Activated T-cell treated with anti-CD3 and anti-CD28 coated beads for 4 hours (primary cell): Measurements from ENCODE around the gene ERGIC1.

Experiments used
- DNase-seq: peaks from one replicate; pipeline ENCODE4 v3.0.0-alpha.2; 2020

The ERGIC1 gene

GRCh38 chr5:172866802-172867748, 33.0 kb downstream of the ERGIC1 start:
- DNase-seq = no peak

- no peak for DNase-seq
These were observed 33.8 kb downstream of the ERGIC1 start for GRCh38 chr5:172867761-172868435.

- DNase-seq = no peak
These were observed 34.4 kb downstream of the ERGIC1 start for GRCh38 chr5:172868436-172868923.

- no peak for DNase-seq
These were observed 35.0 kb downstream of the ERGIC1 start for GRCh38 chr5:172868924-172869591.

DNA sequence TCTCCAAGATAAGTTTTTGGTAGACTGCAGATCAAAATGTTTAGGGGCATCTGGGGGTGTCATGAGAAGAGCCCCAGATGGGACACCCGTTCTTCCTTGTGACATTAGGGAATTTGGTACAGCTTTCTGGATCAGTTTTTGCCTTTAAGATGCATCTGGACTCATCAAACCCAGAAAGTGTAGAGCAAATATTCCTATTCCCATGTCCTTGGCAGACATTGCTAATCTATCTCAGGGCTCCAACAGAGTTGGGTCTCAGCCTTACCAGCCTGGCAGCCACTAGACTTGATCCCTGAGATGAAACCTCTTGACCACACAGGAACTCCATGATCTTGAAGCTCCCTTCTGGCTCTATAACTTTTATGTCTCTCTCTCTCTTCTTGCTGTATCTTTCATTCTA, 35.6 kb downstream of the ERGIC1 start:
- no peak for DNase-seq

DNA sequence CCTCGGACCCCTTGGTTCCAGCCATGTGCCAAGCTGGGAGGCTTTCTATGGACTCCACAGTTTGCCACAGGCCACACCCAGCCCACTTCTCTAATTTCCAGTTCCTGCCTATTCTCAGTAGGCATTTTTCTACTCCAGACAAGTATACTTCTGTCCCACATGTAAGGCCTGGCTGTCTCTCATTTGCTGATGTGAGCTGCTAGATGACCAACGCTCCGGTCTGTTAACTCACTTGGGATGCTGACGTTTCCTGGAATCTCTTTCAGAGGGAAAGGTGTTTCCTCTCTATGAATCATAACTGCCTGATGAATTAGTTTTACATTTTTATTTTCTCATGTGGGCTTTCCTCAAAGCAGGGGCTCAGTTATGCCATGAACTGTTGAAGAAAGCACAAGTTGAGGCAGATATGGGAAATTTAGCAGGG, 36.3 kb downstream of the ERGIC1 start:
- no peak for DNase-seq

GRCh38 chr5:172870715-172871461, 36.8 kb downstream of the ERGIC1 start:
- DNase-seq = no peak

GRCh38 chr5:172871536-172871935, 37.5 kb downstream of the ERGIC1 start:
- DNase-seq = no peak

GRCh38 chr5:172871982-172872381, 37.9 kb downstream of the ERGIC1 start:
- DNase-seq = no peak

DNA sequence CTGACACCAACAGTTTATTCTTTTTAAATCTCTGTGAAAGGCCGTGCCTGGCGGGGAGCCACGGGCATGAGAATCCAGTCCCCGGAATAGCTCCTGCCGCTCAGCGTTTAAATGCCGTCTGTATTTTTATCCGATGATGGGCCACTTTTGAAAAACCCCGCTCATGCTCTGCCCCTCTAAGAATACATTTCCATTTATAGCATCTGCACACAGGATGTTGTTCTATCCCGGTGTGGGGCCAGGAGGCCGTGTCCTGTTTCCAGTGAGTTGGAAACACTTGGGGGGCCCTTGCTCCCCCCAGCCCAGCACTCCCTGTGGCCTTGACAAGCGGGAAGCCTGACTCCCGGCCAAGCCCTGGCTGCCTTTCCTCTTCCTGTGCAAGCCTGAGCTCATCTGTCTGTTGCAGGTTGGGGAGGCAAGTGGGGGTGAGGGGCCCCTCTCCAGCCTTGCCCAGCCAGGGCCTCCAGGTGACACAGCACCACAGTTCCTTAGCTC, 39.0 kb downstream of the ERGIC1 start:
- DNase-seq = no peak

GRCh38 chr5:172873513-172873912, 39.5 kb downstream of the ERGIC1 start:
- DNase-seq = no peak

- DNase-seq = no peak
These were observed 40.8 kb downstream of the ERGIC1 start for GRCh38 chr5:172874647-172875504.

- no peak for DNase-seq
These were observed 41.6 kb downstream of the ERGIC1 start for GRCh38 chr5:172875505-172876279.

GRCh38 chr5:172876578-172876977, 42.5 kb downstream of the ERGIC1 start:
- no peak for DNase-seq

DNA sequence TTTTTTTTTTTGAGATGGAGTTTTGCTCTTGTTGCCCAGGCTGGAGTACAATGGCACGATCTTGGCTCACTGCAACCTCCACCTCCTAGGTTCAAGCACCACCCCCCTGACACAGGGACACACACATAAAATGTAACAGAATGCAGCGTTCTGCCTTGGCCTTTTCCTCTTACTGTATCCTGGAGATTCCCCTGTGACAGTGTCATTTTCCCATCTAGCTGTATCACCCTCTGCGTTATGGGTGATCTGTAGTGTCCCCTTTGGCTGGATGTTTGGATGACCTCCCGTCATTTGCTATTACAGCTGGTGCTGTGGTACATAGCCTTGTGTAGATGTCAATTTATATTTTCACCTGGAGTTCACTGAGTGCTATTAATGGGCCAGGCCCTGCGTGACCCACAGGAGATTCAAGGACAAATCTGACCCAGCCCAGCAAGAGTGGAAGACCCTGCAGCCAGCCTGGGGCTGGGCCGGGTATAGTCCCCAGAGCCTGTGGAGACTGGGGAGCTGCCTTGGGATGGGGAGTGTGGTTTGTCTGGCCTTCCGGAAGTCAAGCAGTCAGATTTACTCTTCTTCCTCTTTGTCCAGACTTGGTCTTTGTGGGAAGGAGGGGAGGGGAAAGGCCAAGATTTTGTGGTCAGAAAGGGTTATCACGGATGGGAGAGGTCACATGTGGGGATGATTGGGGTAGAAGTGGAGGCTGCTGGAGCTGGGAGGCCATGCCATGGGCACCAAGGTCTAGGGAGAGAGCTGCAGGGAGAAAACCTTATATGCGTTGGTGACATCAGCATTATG, 43.6 kb downstream of the ERGIC1 start:
- DNase-seq = no peak

DNA sequence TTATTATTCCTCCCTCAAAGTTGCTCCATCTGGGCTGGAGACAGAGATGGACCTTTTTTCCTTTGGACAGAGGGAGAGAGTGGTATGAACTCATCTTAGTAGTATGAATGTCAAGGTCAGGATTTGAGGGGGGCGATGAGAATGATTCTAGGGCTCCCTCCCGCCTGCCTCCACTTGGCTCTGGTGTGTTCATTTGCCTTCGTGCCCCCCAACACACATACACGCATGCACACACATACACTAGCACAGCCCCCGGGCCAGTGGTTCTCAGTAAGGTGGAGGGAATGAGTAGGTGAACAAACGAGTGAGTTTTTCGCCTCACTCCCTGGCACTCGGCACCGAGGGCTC, 44.5 kb downstream of the ERGIC1 start:
- no peak for DNase-seq

DNA sequence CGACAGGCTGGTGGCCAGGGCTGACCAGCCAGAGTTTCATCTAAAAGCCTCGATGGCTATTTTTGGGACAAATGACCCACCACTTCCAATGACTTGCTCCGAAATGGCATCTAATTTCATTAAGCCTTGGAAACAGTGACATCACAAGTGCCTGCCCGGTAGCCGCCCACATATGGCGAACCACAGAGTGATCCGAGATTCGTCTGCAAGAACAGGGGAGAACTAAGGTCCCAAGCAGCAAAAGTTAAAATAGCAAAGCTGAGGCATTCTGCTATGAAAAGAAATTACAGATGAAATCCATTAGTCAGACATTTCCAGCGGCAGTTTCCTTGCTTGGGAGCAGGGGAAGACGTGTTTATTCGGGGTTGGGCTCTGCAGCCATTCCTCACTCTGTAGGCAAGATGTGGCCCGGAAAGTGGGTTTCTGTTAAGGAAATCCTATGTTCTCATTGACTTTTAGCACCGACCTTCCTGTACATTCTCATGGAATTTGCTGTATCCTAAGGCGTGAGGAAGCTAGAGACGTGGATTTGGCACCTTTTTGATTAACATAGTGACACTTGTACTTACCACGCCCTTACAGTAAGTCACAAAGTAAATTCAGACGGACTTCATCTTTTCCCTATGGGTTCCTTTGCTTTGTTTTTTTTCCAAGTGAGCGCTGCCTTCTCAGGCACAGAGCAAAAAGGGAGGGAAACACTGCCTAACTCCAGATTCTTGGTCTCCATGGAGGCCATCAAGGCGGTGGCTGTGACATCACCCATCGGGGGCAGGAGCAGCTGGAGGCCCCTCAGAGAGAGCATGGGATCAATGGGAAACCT, 45.1 kb downstream of the ERGIC1 start:
- no peak for DNase-seq

- no peak for DNase-seq
These were observed 47.8 kb downstream of the ERGIC1 start for GRCh38 chr5:172881691-172882370.
